Panc1 (cell line): Measurements from ENCODE around the gene COL26A1.

Experiments
- CTCF ChIP-seq: fragments of 450-650 bp; IDR thresholded peaks from 2 replicates; pipeline ENCODE4 v1.5.1; 2017; ENCODE audit warnings: mild to moderate bottlenecking
- POLR2AphosphoS5 ChIP-seq: IDR thresholded peaks from 2 replicates; pipeline ENCODE4 v1.6.1; 2012; ENCODE audit warnings: mild to moderate bottlenecking, low read depth, low read length, moderate library complexity
- REST ChIP-seq, 2 experiments: IDR thresholded peaks; 2 replicates each; pipeline ENCODE4 v1.6.1; 2011 to 2012; ENCODE audit warnings: low read depth in 2 of 2, control low read depth in 1 of 2, low read length in 1 of 2, mild to moderate bottlenecking in 1 of 2, moderate library complexity in 1 of 2; ENCODE audit not compliant: insufficient read depth in 1 of 2
- TCF7L2 ChIP-seq: IDR thresholded peaks from 2 replicates; pipeline ENCODE4 v1.6.1; 2011; ENCODE audit warnings: mild to moderate bottlenecking, low read depth, low read length, inconsistent platforms

- TF ChIP-seq CTCF (no peak), POLR2AphosphoS5 (no peak), TCF7L2 (no peak), REST (IDR thresholded peaks at IDR 0.05; ENCODE audit: insufficient read depth in 1 of 2, low read depth in 2 of 2, low read length in 1 of 2) (no peak)
Measured at GRCh38 chr7:101590663-101591435, 228.2 kb downstream of the COL26A1 start.
